Kidney (tissue), 14 donors: ENCODE measurements around the gene GABRG2. TPM values are rescaled to one million over a fixed set of nuclear protein-coding genes. Genes with fewer than 3 reads are reported as not detected.

Experiments
- DNase-seq, 5 donors: peaks; one replicate each; pipeline ENCODE4 v3.0.0-alpha.2; 2013 to 2020
- FAIRE-seq: peaks from 2 replicates; lab custom pipeline; 2012; peaks lifted over from hg19 to GRCh38; lab: Jason Lieb, UNC
- H3K27ac ChIP-seq, 2 donors: one replicate each; pipeline ENCODE4 v1.7.0; 2013; ENCODE audit warnings: low read depth in 2 of 2, low read length in 2 of 2, inconsistent platforms in 1 of 2
- H3K27me3 ChIP-seq: one replicate; pipeline ENCODE4 v1.7.1; 2013; ENCODE audit warnings: low read length, inconsistent platforms; ENCODE audit not compliant: control insufficient read depth, insufficient read depth
- H3K36me3 ChIP-seq, 3 donors: one replicate each; pipeline versions ENCODE4 v1.7.0 to v1.7.1; 2013; ENCODE audit warnings: low read length in 3 of 3, control low read depth in 1 of 3, inconsistent platforms in 1 of 3; ENCODE audit not compliant: insufficient read depth in 3 of 3, control insufficient read depth in 2 of 3
- H3K4me1 ChIP-seq, 3 donors: one replicate each; pipeline versions ENCODE4 v1.7.0 to v1.7.1; 2013; ENCODE audit warnings: low read length in 3 of 3, inconsistent platforms in 1 of 3, low read depth in 1 of 3; ENCODE audit not compliant: control insufficient read depth in 2 of 3, insufficient read depth in 2 of 3
- H3K4me3 ChIP-seq, 3 donors: one replicate each; pipeline versions ENCODE4 v1.7.0 to v1.8.1; 2013; ENCODE audit warnings: low read length in 3 of 3, control low read depth in 1 of 3, inconsistent platforms in 1 of 3
- H3K9ac ChIP-seq, 3 donors: one replicate each; pipeline versions ENCODE4 v1.7.0 to v1.7.1; 2013; ENCODE audit warnings: low read length in 3 of 3, control low read depth in 1 of 3, inconsistent platforms in 1 of 3
- H3K9me3 ChIP-seq, 3 donors: one replicate each; pipeline versions ENCODE4 v1.7.0 to v1.7.1; 2013; ENCODE audit warnings: low read length in 3 of 3, control low read depth in 1 of 3, inconsistent platforms in 1 of 3; ENCODE audit not compliant: control insufficient read depth in 2 of 3, insufficient read depth in 1 of 3
- CTCF ChIP-seq: IDR thresholded peaks from 3 replicates; pipeline ENCODE4 v1.5.1; 2012; ENCODE audit warnings: mild to moderate bottlenecking, moderate library complexity, borderline replicate concordance; ENCODE audit not compliant: insufficient read depth; ENCODE audit errors: extremely low read depth
- intact Hi-C: fragments of 100-400 bp; cut with DNase I; formaldehyde crosslinking; loops from one replicate; pipeline ENCODE4 v1.11.1; 2022
- polyA plus RNA-seq: library from polyadenylated mRNA; stranded (reverse); fragments of 350-450 nt; fragmentation: Illumina TruSeq; extraction: RNeasy Lipid Tissue Mini Kit (QIAGEN cat#74804); gene quantifications from one replicate; pipeline ENCODE4 v1.2.3, GENCODE V29; 2014; ENCODE audit warnings: low read depth, low replicate concordance; ENCODE audit not compliant: insufficient read depth
- total RNA-seq: library from RNA; stranded (reverse); fragmentation: NEBNext Ultra II Directional; extraction: Animal tissue kit (Norgen Biotek cat#: 25700); gene quantifications from one replicate; pipeline ENCODE4 v1.2.1, GENCODE V29; 2021
- donor health status: control.
- donor health status: control.
- donor health status: control.
- donor health status: control.
- donor health status: control.
- donor health status: DM: yes; HTN: yes; CAD: no.
- donor health status: Normal renal cell carcinoma (clear cell type).

Gene GABRG2
- total and polyA plus RNA-seq, 2 donors from 2014 or later, result not detected

DNA sequence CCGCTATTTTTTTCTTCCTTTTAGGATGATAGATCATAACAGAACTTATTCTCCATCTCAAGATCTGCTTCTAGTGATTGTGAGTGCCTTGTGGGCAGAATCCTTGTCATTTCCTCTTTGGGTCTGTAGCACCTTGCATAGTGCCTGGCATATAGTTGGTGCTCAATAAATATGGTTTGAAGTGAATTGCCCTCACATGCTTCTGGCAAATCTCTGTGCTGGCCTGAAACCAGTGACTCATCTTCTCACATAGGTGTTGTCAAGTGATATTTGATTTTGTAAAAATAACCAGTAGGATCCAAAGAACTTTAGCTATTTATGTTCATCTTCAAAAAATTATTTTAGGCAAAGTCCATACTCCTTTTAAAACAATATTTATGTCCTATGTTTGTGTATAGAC is 86.7 kb downstream of the GABRG2 start:
- no peak for FAIRE-seq
- no peak for DNase-seq
- Histone ChIP-seq H3K27me3 (no peaks in the 10 kb centered on the region), H3K9me3 (no peaks in the 10 kb centered on the region), H3K27ac (no peak overlapping the region), H3K9ac (no peak overlapping the region), H3K4me3 (no peak overlapping the region), H3K4me1 (no peaks in the 10 kb centered on the region), H3K36me3 (no peaks in the 10 kb centered on the region)
- TF ChIP-seq CTCF, result no peak
- intact Hi-C loops, result no loop called here

DNA sequence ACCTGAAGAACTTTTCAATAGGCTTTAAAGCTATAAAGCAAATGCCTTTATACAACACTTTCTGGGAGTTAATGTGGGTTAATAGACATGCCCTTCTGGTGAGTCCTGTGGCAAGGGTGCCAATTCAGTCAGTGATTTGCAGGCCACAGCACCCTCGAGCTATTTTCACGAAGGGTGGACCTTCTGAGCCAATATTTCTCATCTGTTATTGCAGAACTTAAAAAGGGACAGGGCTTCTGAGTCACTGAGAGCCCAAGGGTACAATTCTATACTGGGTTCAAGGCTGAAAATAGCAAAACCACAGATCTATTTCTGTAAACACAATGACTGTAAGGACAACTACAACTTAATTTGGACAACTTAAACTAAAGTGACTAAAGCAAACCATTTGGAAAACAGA is 92.8 kb downstream of the GABRG2 start:
- FAIRE-seq (no peak), DNase-seq (no peak)
- Histone ChIP-seq H3K9me3 (no peaks in the 10 kb centered on the region), H3K9ac (no peak overlapping the region), H3K27me3 (no peaks in the 10 kb centered on the region), H3K4me1 (no peaks in the 10 kb centered on the region), H3K4me3 (no peak overlapping the region), H3K27ac (no peak overlapping the region), H3K36me3 (no peaks in the 10 kb centered on the region)
- no peak for TF ChIP-seq CTCF
- intact Hi-C loops, result no loop called here

GRCh38 chr5:162163663-162164062 is 96.1 kb downstream of the GABRG2 start:
- no peak overlapping the region for H3K9ac ChIP-seq
- H3K27me3 ChIP-seq, result no peaks in the 10 kb centered on the region
- FAIRE-seq (no peak), DNase-seq (no peak)
- no peaks in the 10 kb centered on the region for H3K4me1 ChIP-seq
- peaks cover 0 to 5% (median 2%) of the 10 kb centered on the region in 3 donors for H3K9me3 ChIP-seq
- no peaks in the 10 kb centered on the region for H3K36me3 ChIP-seq
- no peak for TF ChIP-seq CTCF
- intact Hi-C loops, result no loop called here
- H3K4me3 ChIP-seq, result no peak overlapping the region
- no peak overlapping the region for H3K27ac ChIP-seq

GRCh38 chr5:162174358-162174974 is 106.9 kb downstream of the GABRG2 start:
- Histone ChIP-seq H3K4me1 (no peaks in the 10 kb centered on the region), H3K27me3 (no peaks in the 10 kb centered on the region), H3K27ac (no peak overlapping the region), H3K9ac (no peak overlapping the region), H3K9me3 (no peaks in the 10 kb centered on the region), H3K4me3 (no peak overlapping the region), H3K36me3 (no peaks in the 10 kb centered on the region)
- no peak for FAIRE-seq
- DNase-seq, result no peak
- intact Hi-C loops, result no loop called here
- TF ChIP-seq CTCF, result no peak
